KOPT-K1 (cell line): ENCODE data around the gene LTBP2.

Source experiments
- H3K27ac ChIP-seq: fragments of 200-600 bp; sonication (generic); 2 replicates; pipeline ENCODE4 v1.5.1; 2016; ENCODE audit warnings: antibody characterized with exemption, mild to moderate bottlenecking, low read depth, low read length; ENCODE audit not compliant: poor library complexity, severe bottlenecking
- H3K36me3 ChIP-seq: fragments of 200-600 bp; sonication (generic); 2 replicates; pipeline ENCODE4 v1.5.1; 2017; ENCODE audit warnings: antibody characterized with exemption, mild to moderate bottlenecking, low read length, moderate library complexity; ENCODE audit not compliant: insufficient read depth
- H3K9me3 ChIP-seq: fragments of 200-600 bp; sonication (generic); 2 replicates; pipeline ENCODE4 v1.5.1; 2017; ENCODE audit warnings: antibody characterized with exemption, low read length, mild to moderate bottlenecking; ENCODE audit not compliant: insufficient read depth, poor library complexity, severe bottlenecking

LTBP2 gene

GRCh38 chr14:74627076-74627475, 15.0 kb upstream of the LTBP2 start:
- no peak overlapping the region for H3K27ac ChIP-seq

GRCh38 chr14:74622257-74622656, 10.2 kb upstream of the LTBP2 start:
- Histone ChIP-seq H3K9me3 (no peaks in the 10 kb centered on the region), H3K27ac (no peak overlapping the region), H3K36me3 (no peaks in the 10 kb centered on the region)

More at GRCh38 chr14:74627076-74627475, 15.0 kb upstream of the LTBP2 start:
- Histone ChIP-seq H3K9me3 (no peaks in the 10 kb centered on the region), H3K36me3 (no peaks in the 10 kb centered on the region)

- no peaks in the 10 kb centered on the region for H3K36me3 ChIP-seq
- no peaks in the 10 kb centered on the region for H3K9me3 ChIP-seq
- H3K27ac ChIP-seq, result no peak overlapping the region
Measured at GRCh38 chr14:74621556-74621955, 9.5 kb upstream of the LTBP2 start.

DNA sequence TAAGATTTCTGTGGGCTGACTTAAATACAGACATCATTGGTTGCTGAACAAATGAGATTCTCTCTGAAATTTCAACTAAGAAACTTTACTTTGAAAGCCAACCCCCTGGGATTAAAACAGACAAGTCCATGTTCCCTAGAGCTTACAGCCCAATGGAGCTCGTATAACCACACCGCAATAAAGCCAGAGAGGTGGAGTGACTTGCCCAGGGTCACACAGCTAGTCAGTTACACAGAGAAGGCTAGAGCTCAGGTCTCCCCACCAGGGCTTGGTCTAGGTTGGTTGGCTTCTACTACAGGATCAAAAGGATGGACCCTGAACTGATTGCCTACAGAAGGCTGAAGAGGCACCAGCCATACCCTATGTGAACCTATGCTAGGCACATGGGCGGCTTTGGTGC, 8.9 kb upstream of the LTBP2 start:
- no peaks in the 10 kb centered on the region for H3K36me3 ChIP-seq
- no peak overlapping the region for H3K27ac ChIP-seq
- no peaks in the 10 kb centered on the region for H3K9me3 ChIP-seq

DNA sequence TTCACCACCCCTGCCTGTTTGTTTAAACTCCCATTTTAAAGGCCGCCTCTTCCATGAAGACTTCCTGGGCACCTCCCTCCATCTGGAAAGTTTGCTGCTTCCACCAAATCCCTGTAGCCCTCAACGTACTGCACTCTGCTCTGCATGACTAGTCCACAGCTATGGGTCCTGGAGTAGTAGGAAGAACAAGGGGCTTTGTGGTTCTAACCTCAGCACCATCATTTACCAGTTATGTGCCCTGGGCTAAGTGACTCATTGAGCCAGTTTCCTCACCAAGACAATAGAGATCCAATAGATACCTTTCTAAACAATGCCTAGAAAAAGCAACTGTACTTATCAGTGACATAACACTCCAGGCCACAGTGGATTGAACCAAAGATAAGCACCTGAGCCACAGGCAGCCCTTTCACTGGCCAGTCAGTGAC, 8.5 kb upstream of the LTBP2 start:
- no peaks in the 10 kb centered on the region for H3K9me3 ChIP-seq
- no peak overlapping the region for H3K27ac ChIP-seq

DNA sequence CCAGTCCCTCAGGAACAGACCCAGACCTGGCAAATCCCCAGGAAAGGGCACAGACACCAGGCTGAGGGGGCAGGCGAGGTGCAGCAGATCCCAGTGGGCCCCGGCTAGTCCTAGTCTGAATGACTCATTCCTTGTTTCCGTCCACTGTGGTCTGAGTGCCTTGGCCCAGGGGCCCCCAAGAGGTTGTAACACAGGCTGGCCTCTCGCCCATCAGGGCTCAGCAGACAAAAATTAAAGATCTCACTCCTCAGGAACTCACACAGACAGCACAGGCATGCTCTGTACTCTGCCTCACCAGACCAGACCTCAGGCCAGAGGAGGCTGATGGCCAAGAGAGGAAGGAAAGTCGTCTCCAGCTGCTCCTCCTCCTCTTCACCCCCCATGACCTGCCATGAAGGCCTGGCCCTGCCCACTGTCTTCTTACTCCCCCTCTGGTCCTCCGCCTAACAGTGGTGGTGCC, 7.7 kb upstream of the LTBP2 start:
- H3K36me3 ChIP-seq, result no peaks in the 10 kb centered on the region
- no peaks in the 10 kb centered on the region for H3K9me3 ChIP-seq
- H3K27ac ChIP-seq, result no peak overlapping the region

More for the DNA sequence above, 8.5 kb upstream of the LTBP2 start:
- no peaks in the 10 kb centered on the region for H3K36me3 ChIP-seq

DNA sequence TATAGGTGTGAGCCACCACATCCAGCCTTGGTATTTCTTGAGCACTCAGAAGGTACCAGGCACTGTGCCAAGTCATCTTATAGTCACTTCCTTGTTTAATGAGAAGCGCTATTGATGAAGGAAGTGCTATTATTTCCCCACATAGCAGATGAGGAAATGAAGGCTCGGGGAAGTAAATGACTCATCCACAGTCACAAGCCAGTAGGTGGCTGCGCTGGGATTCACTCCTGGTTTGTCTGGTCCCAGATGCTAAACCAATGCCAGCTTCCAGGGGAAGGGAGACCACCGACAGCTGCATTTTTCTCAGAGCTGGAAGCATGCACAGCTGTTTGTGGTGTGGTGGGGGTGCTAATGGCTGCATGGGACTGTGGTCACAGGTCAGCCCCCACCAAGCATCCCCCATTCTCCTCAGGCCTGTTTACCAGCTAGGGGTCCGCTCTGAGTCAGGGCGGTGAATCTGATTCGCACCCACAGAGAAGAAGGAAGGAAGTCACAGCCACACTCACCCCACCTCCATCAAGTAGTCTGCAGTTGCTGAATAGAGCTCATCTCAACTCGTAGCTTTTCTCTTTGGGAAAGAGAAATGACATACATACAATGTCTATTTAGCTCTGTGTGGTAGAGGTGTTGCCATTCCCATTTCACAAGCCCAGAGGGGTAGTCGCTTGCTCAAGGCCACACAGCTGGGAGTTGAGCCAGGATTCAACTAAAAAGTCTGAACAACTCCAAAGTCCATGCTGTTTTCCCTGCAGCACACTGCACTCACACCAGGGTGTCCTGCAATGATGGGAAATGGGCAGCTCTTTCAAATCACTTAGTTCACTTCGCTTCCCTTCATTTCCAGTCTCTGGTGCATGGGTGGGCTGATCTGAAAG, 6.3 kb upstream of the LTBP2 start:
- Histone ChIP-seq H3K27ac (peak overlapping the region; percentile 15), H3K9me3 (no peaks in the 10 kb centered on the region), H3K36me3 (no peaks in the 10 kb centered on the region)

DNA sequence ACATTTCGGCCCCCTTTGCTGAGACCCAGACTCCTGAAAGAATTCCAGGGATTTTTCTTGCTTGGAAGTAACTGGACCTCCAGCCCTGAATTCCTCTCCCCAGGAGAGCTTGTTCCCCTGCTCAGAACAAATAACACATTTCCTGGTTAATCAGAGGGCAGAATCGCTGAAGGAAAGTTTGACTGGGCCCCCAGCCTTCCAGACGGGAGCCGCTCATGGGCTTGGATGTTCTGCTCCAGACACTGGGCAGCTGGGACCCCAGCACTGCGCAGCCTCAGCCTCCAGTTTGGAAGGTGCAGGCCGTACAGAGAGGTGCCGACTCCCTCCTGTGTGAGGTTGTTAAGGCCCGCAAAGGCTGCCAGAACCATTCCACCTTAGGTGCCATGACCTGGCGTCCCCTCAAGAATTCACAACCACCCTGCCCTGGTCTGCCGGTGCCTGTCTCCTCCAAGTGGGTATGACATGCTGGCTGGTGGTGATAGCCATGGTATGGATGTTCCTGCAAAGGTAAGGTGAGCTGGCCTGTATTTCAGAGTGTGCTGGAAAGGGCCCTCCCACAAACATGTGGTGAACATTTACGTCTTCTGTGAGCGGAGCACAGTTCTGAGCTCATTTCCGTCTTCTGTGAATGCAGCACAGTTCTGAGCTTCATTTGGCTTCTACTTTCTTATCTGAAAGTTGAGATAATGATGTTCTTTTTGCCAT, 5.1 kb upstream of the LTBP2 start:
- H3K27ac ChIP-seq, result no peak overlapping the region
- H3K9me3 ChIP-seq, result no peaks in the 10 kb centered on the region
- no peaks in the 10 kb centered on the region for H3K36me3 ChIP-seq

DNA sequence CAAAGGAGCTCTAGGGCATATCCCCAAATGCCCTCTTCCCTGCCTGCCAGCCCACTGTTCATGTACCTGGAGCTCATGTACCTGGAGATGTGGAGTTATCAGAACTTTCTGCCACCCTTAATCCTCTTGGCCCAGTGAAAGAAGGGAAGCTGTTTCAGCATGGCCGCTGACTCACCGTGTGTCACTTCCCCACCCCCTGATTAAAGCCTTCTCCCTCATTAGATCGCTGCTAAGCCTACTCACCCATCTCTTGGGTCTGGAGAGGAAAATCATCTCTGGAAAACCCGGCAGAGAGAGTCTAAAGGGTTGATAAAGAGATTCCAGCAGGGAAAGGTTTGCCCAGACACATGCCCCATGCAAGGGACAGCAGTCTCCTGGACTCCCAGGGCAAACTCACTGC, 4.5 kb upstream of the LTBP2 start:
- H3K27ac ChIP-seq, result no peak overlapping the region
- no peaks in the 10 kb centered on the region for H3K9me3 ChIP-seq
- no peaks in the 10 kb centered on the region for H3K36me3 ChIP-seq

- no peaks in the 10 kb centered on the region for H3K36me3 ChIP-seq
- H3K9me3 ChIP-seq, result no peaks in the 10 kb centered on the region
- no peak overlapping the region for H3K27ac ChIP-seq
Measured at GRCh38 chr14:74615735-74616134, 3.7 kb upstream of the LTBP2 start.

- Histone ChIP-seq H3K9me3 (no peaks in the 10 kb centered on the region), H3K36me3 (no peaks in the 10 kb centered on the region), H3K27ac (no peak overlapping the region)
Measured at GRCh38 chr14:74614508-74615495, 2.8 kb upstream of the LTBP2 start.

- H3K27ac ChIP-seq, result no peak overlapping the region
- H3K9me3 ChIP-seq, result no peaks in the 10 kb centered on the region
- no peaks in the 10 kb centered on the region for H3K36me3 ChIP-seq
Measured at GRCh38 chr14:74613211-74613914, 1.3 kb upstream of the LTBP2 start.

DNA sequence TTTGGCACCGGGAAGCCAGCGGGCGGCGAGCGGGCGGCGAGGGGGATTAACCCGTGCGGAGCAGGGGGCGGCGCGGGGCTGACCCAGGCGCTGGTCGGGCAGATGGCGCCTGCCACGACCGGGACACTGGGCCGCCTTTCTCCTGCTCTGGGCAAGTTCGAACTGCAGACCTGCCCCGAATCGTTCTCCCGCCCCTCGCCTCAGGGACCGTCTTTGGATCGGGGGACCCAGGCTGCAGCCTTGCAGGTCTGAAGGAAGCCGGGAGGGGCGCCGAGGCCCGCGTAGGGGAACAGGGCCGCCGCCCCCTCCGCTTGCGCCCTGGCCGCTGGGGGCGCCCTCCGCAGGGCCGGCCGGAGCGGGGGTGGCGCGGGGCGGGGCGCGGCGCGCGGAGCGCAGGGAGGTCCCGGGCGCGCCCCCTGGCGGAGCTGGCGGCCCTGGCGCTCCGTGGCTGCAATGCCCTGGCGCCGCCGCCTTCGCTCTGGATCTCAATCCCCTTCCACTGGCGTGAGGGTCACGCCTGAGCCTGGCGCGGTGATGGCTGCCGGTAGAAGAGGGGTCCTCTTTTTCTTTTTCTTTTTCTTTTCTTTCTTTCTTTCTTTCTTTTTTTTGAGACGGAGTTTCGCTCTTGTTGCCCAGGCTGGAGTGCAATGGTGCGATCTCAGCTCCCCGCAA, 449 bp upstream of the LTBP2 start:
- no peaks in the 10 kb centered on the region for H3K36me3 ChIP-seq
- H3K27ac ChIP-seq, result no peak overlapping the region
- no peaks in the 10 kb centered on the region for H3K9me3 ChIP-seq
